Calu3 (cell line): Measurements from ENCODE around the gene TPMT. TPM values are rescaled to one million over a fixed set of nuclear protein-coding genes. Genes with fewer than 3 reads are reported as not detected.

Experiments
- BruUV-seq: library from RNA; stranded (reverse); fragments of 400-500 nt; replicated peaks from 2 replicates; lab custom pipeline; 2021; lab: Mats Ljungman, UMichigan
- CTCF ChIA-PET: fragments of 300-600 bp; sonication (Branson Sonifier 250); formaldehyde crosslinking; loops from one replicate; lab custom pipeline; 2022; ENCODE audit warnings: antibody characterized with exemption; lab: Charles Lee
- DNase-seq: peaks from one replicate; pipeline ENCODE4 v3.0.0; 2022
- H3K27ac Mint-ChIP-seq: one replicate; pipeline ENCODE4 v1.8.0; 2022; ENCODE audit warnings: mixed read lengths; ENCODE audit not compliant: unreplicated experiment
- H3K27me3 Mint-ChIP-seq: one replicate; pipeline ENCODE4 v1.8.0; 2022; ENCODE audit warnings: mixed read lengths; ENCODE audit not compliant: unreplicated experiment
- H3K36me3 Mint-ChIP-seq: one replicate; pipeline ENCODE4 v1.8.0; 2022; ENCODE audit warnings: mild to moderate bottlenecking, moderate library complexity, mixed read lengths; ENCODE audit not compliant: insufficient read depth, unreplicated experiment
- H3K4me1 Mint-ChIP-seq: one replicate; pipeline ENCODE4 v1.8.0; 2022; ENCODE audit warnings: mild to moderate bottlenecking, low read depth, mixed read lengths; ENCODE audit not compliant: unreplicated experiment
- H3K4me3 Mint-ChIP-seq: one replicate; pipeline ENCODE4 v1.8.0; 2022; ENCODE audit warnings: mild to moderate bottlenecking, low read depth, moderate library complexity, mixed read lengths; ENCODE audit not compliant: unreplicated experiment
- H3K9me3 Mint-ChIP-seq: one replicate; pipeline ENCODE4 v1.8.0; 2022; ENCODE audit warnings: low read depth, mixed read lengths; ENCODE audit not compliant: unreplicated experiment
- intact Hi-C: fragments of 100-400 bp; cut with micrococcal nuclease; formaldehyde crosslinking; loops from one replicate; pipeline ENCODE4 v1.10.0; 2022; ENCODE audit not compliant: unreplicated experiment
- total RNA-seq: library from RNA; stranded (reverse); gene quantifications from 2 replicates; pipeline ENCODE4 v1.2.3, GENCODE V29; 2022
- TF ChIP-seq, protein P1 (sequence below): fragments of 200-600 bp; IDR thresholded peaks from one replicate; pipeline ENCODE4 v1.8.0; 2022; ENCODE audit warnings: antibody characterized with exemption; ENCODE audit not compliant: unreplicated experiment

Gene TPMT
- total RNA-seq, 1 experiment from 2014 or later, result 7.6 TPM

DNA sequence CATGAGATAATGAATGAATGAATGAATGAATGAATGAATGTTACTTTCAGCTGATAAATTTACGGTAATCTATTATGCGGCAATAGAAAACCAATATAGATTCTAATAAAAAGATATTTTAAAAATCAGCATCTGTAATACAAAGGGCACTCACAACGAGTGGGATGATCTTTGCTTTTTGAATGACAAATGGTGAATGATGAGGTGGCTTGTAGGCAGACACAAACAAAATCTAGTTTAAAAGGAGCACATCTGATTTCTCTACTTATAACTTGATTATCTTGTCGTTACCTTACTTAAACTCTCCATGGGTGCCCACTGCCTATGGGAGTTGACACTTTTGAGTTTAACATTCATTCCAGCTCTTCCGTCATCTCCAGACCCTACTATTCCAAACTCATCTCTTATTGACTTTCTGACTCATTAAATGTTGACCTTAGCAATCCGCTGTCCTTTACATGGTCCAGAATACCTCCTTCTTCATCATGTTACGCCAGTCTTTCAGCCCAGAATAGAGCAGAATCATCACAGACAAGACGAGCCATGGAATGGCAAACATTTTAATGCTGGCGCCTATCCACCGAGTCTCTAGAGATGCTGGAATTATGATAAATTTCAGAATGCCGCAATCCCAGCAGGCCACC lies 73.7 kb downstream of the TPMT start:
- intact Hi-C loops, result no loop called here
- Mint-ChIP-seq H3K27me3 (no peaks in the 10 kb centered on the region), H3K27ac (no peak overlapping the region), H3K4me3 (no peak overlapping the region), H3K36me3 (no peaks in the 10 kb centered on the region), H3K9me3 (peaks cover 3% of the 10 kb centered on the region), H3K4me1 (no peaks in the 10 kb centered on the region)
- no peak for DNase-seq
- TF ChIP-seq, protein P1, sequence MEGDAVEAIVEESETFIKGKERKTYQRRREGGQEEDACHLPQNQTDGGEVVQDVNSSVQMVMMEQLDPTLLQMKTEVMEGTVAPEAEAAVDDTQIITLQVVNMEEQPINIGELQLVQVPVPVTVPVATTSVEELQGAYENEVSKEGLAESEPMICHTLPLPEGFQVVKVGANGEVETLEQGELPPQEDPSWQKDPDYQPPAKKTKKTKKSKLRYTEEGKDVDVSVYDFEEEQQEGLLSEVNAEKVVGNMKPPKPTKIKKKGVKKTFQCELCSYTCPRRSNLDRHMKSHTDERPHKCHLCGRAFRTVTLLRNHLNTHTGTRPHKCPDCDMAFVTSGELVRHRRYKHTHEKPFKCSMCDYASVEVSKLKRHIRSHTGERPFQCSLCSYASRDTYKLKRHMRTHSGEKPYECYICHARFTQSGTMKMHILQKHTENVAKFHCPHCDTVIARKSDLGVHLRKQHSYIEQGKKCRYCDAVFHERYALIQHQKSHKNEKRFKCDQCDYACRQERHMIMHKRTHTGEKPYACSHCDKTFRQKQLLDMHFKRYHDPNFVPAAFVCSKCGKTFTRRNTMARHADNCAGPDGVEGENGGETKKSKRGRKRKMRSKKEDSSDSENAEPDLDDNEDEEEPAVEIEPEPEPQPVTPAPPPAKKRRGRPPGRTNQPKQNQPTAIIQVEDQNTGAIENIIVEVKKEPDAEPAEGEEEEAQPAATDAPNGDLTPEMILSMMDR, result no peak
- CTCF ChIA-PET, result no interaction called here
- no TSS peak for BruUV-seq

DNA sequence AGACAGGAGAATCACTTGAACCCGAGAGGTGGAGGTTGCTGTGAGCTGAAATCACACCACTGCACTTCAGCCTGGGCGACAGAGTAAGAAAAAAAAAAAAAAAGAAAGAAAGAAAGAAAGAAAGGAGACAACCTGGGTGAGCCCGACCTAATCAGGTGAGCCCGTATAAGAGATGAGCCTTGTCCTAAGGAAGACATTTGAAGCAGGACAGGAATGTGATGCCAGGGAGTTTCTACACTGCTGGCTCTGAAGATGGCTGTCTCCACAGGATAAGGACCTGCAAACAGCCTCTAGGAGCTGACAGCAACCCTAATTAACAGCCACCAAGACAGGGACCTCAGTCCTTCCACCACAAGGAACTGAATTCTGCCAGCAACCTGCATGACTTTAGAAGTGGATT lies 74.3 kb downstream of the TPMT start:
- DNase-seq, result no peak
- TF ChIP-seq, protein P1, result no peak
- Mint-ChIP-seq H3K4me1 (no peaks in the 10 kb centered on the region), H3K27me3 (no peaks in the 10 kb centered on the region), H3K27ac (no peak overlapping the region), H3K9me3 (peaks cover 6% of the 10 kb centered on the region), H3K36me3 (no peaks in the 10 kb centered on the region), H3K4me3 (no peak overlapping the region)
- BruUV-seq, result no TSS peak
- CTCF ChIA-PET, result no interaction called here
- intact Hi-C loops, result no loop called here

DNA sequence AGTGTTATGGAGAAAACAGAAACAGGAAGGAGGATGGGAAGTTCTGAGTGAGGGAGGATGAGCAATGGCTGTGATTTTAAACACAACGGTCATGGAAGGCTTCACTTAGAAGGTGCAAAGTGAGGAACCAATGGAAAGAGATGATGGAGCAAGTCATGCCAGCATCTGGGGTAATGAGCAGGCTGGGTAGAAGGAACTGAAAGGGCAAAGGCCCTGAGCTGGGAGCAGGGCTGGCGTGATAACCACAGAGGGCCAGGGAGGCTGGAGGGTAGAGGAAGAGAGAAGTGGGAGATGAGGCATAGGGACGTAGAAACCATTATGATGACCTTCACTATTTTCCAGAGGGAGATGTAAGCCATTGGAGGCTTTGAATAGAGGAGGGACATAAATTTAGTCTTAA lies 76.0 kb downstream of the TPMT start:
- Mint-ChIP-seq H3K4me1 (no peaks in the 10 kb centered on the region), H3K36me3 (no peaks in the 10 kb centered on the region), H3K9me3 (peaks cover 6% of the 10 kb centered on the region), H3K27me3 (no peaks in the 10 kb centered on the region), H3K4me3 (no peak overlapping the region), H3K27ac (no peak overlapping the region)
- TF ChIP-seq, protein P1, result no peak
- DNase-seq, result no peak
- BruUV-seq, result no TSS peak
- intact Hi-C loops, result no loop called here
- CTCF ChIA-PET, result no interaction called here

Other genes starting within 250 kb of the TPMT start
- 14.1 and 14.4 TPM in 2 replicates for gene KIF13A, start 167.4 kb downstream of the TPMT start, total RNA-seq
- 0.92 and 1.1 TPM in 2 replicates for gene NHLRC1, start 32.4 kb downstream of the TPMT start, total RNA-seq
- gene KDM1B, start 345 bp upstream of the TPMT start, total RNA-seq, result 11.3 and 13.5 TPM in 2 replicates
- gene DEK, start 109.5 kb upstream of the TPMT start, total RNA-seq, result 96.2 and 108 TPM in 2 replicates
- gene RNF144B, start 232.3 kb upstream of the TPMT start, total RNA-seq, result 7.4 and 12.1 TPM in 2 replicates